T-helper 17 cell (primary cell): Measurements from ENCODE around the gene GRIN2A. TPM values are rescaled to one million over a fixed set of nuclear protein-coding genes. Genes with fewer than 3 reads are reported as not detected.

Experiments
- ATAC-seq: fragments of 150-1000 bp; cut with Tn5 transposase; 2 replicates; pipeline ENCODE4 v1.10.0; 2021; ENCODE audit warnings: mild to moderate bottlenecking, moderate library complexity
- DNase-seq, 3 donors: peaks; one replicate each; pipeline versions ENCODE4 v3.0.0 to v3.0.0-alpha.2; 2020 to 2021
- H3K9me3 ChIP-seq: one replicate; pipeline ENCODE4 v1.7.0; 2013; ENCODE audit warnings: low read length, mild to moderate bottlenecking; ENCODE audit not compliant: control insufficient read depth, poor library complexity, severe bottlenecking
- H3K27ac Mint-ChIP-seq: one replicate; pipeline ENCODE4 v1.8.0; 2022; ENCODE audit warnings: mild to moderate bottlenecking, moderate library complexity, mixed read lengths
- H3K27me3 Mint-ChIP-seq: one replicate; pipeline ENCODE4 v1.8.0; 2022; ENCODE audit warnings: mixed read lengths
- H3K36me3 Mint-ChIP-seq: one replicate; pipeline ENCODE4 v1.8.0; 2022; ENCODE audit warnings: low read depth, mixed read lengths
- H3K4me1 Mint-ChIP-seq: one replicate; pipeline ENCODE4 v1.8.0; 2022; ENCODE audit warnings: mild to moderate bottlenecking, mixed read lengths
- H3K4me3 Mint-ChIP-seq: one replicate; pipeline ENCODE4 v1.8.0; 2022; ENCODE audit warnings: mild to moderate bottlenecking, moderate library complexity, mixed read lengths
- total RNA-seq, 4 donors: library from RNA in 2 of 4; stranded (reverse) in 2 of 4; gene quantifications; one replicate each; pipeline ENCODE4 v1.2.3 and lab custom pipeline; 2022 to 2026

Gene GRIN2A
- total RNA-seq, 2 donors from 2014 or later, result not detected

GRCh38 chr16:9846362-9847099 lies 335.7 kb downstream of the GRIN2A start:
- no peak overlapping the region for H3K27ac Mint-ChIP-seq
- H3K27me3 Mint-ChIP-seq, result no peaks in the 10 kb centered on the region
- ATAC-seq (no peak), DNase-seq (no peak)
- H3K4me3 Mint-ChIP-seq, result no peak overlapping the region
- no peaks in the 10 kb centered on the region for H3K36me3 Mint-ChIP-seq
- no peaks in the 10 kb centered on the region for H3K9me3 ChIP-seq
- H3K4me1 Mint-ChIP-seq, result no peaks in the 10 kb centered on the region

GRCh38 chr16:9845661-9846361 lies 336.4 kb downstream of the GRIN2A start:
- ATAC-seq, result no peak
- H3K27me3 Mint-ChIP-seq, result no peaks in the 10 kb centered on the region

GRCh38 chr16:9844361-9844760 lies 337.9 kb downstream of the GRIN2A start:
- no peaks in the 10 kb centered on the region for H3K4me1 Mint-ChIP-seq
- DNase-seq (no peak), ATAC-seq (no peak)
- H3K9me3 ChIP-seq, result no peaks in the 10 kb centered on the region
- no peak overlapping the region for H3K27ac Mint-ChIP-seq
- no peaks in the 10 kb centered on the region for H3K27me3 Mint-ChIP-seq
- H3K36me3 Mint-ChIP-seq, result no peaks in the 10 kb centered on the region
- H3K4me3 Mint-ChIP-seq, result no peak overlapping the region

More at GRCh38 chr16:9845661-9846361, 336.4 kb downstream of the GRIN2A start:
- DNase-seq, result no peak
- Mint-ChIP-seq H3K4me1 (no peaks in the 10 kb centered on the region), H3K27ac (no peak overlapping the region), H3K4me3 (no peak overlapping the region), H3K36me3 (no peaks in the 10 kb centered on the region)
- H3K9me3 ChIP-seq, result no peaks in the 10 kb centered on the region

GRCh38 chr16:9843424-9844018 lies 338.7 kb downstream of the GRIN2A start:
- H3K9me3 ChIP-seq, result no peaks in the 10 kb centered on the region
- H3K27ac Mint-ChIP-seq, result no peak overlapping the region
- H3K27me3 Mint-ChIP-seq, result no peaks in the 10 kb centered on the region
- ATAC-seq (no peak), DNase-seq (no peak)
- H3K4me1 Mint-ChIP-seq, result no peaks in the 10 kb centered on the region
- H3K4me3 Mint-ChIP-seq, result no peak overlapping the region
- H3K36me3 Mint-ChIP-seq, result no peaks in the 10 kb centered on the region

- H3K9me3 ChIP-seq, result no peaks in the 10 kb centered on the region
- ATAC-seq (no peak), DNase-seq (no peak)
- Mint-ChIP-seq H3K4me3 (no peak overlapping the region), H3K36me3 (no peaks in the 10 kb centered on the region), H3K27me3 (no peaks in the 10 kb centered on the region), H3K27ac (no peak overlapping the region), H3K4me1 (no peaks in the 10 kb centered on the region)
Observed at GRCh38 chr16:9840761-9841665, 341.2 kb downstream of the GRIN2A start.

GRCh38 chr16:9837481-9837880 lies 344.7 kb downstream of the GRIN2A start:
- no peak overlapping the region for H3K4me3 Mint-ChIP-seq
- DNase-seq (no peak), ATAC-seq (no peak)
- no peaks in the 10 kb centered on the region for H3K4me1 Mint-ChIP-seq
- no peak overlapping the region for H3K27ac Mint-ChIP-seq
- H3K27me3 Mint-ChIP-seq, result no peaks in the 10 kb centered on the region
- H3K9me3 ChIP-seq, result no peaks in the 10 kb centered on the region
- no peaks in the 10 kb centered on the region for H3K36me3 Mint-ChIP-seq

- Mint-ChIP-seq H3K36me3 (no peaks in the 10 kb centered on the region), H3K27me3 (no peaks in the 10 kb centered on the region), H3K27ac (no peak overlapping the region), H3K4me3 (no peak overlapping the region), H3K4me1 (no peaks in the 10 kb centered on the region)
- no peaks in the 10 kb centered on the region for H3K9me3 ChIP-seq
- no peak for ATAC-seq
- no peak for DNase-seq
Observed at GRCh38 chr16:9836118-9836736, 346.0 kb downstream of the GRIN2A start.

- Mint-ChIP-seq H3K36me3 (no peaks in the 10 kb centered on the region), H3K27ac (no peak overlapping the region), H3K4me3 (no peak overlapping the region), H3K27me3 (no peaks in the 10 kb centered on the region), H3K4me1 (no peaks in the 10 kb centered on the region)
- no peak for DNase-seq
- no peak for ATAC-seq
- no peaks in the 10 kb centered on the region for H3K9me3 ChIP-seq
Observed at GRCh38 chr16:9827062-9827752, 355.0 kb downstream of the GRIN2A start.

GRCh38 chr16:9826656-9827055 lies 355.6 kb downstream of the GRIN2A start:
- H3K27ac Mint-ChIP-seq, result no peak overlapping the region
- ATAC-seq (no peak), DNase-seq (no peak)
- no peaks in the 10 kb centered on the region for H3K9me3 ChIP-seq
- no peaks in the 10 kb centered on the region for H3K27me3 Mint-ChIP-seq
- no peaks in the 10 kb centered on the region for H3K36me3 Mint-ChIP-seq
- H3K4me3 Mint-ChIP-seq, result no peak overlapping the region
- H3K4me1 Mint-ChIP-seq, result no peaks in the 10 kb centered on the region

GRCh38 chr16:9824200-9825068 lies 357.8 kb downstream of the GRIN2A start:
- Mint-ChIP-seq H3K36me3 (no peaks in the 10 kb centered on the region), H3K27me3 (no peaks in the 10 kb centered on the region), H3K4me3 (no peak overlapping the region), H3K27ac (no peak overlapping the region), H3K4me1 (no peaks in the 10 kb centered on the region)
- DNase-seq, result no peak
- H3K9me3 ChIP-seq, result no peaks in the 10 kb centered on the region
- ATAC-seq, result no peak

- ATAC-seq, result no peak
Observed at GRCh38 chr16:9823510-9823909, 358.7 kb downstream of the GRIN2A start.

More at GRCh38 chr16:9823510-9823909, 358.7 kb downstream of the GRIN2A start:
- Mint-ChIP-seq H3K27ac (no peak overlapping the region), H3K4me3 (no peak overlapping the region), H3K36me3 (no peaks in the 10 kb centered on the region), H3K4me1 (no peaks in the 10 kb centered on the region), H3K27me3 (no peaks in the 10 kb centered on the region)
- DNase-seq, result no peak
- H3K9me3 ChIP-seq, result no peaks in the 10 kb centered on the region
